B cell (primary cell): ENCODE results near the gene SFXN1. TPM values are rescaled to one million over a fixed set of nuclear protein-coding genes. Genes with fewer than 3 reads are reported as not detected.
A peak's percentile ranks its signal among the peaks of the same experiment; 100 is the strongest.

ENCODE experiments used
- ATAC-seq: fragments of 200-7000 bp; cut with Tn5 transposase; one replicate; pipeline ENCODE4 v1.10.0; 2021; ENCODE audit warnings: low read depth, mild to moderate bottlenecking, moderate number of reproducible peaks, moderate library complexity
- CTCF ChIA-PET: fragments of 350-600 bp; sonication (Branson Sonifier 250); formaldehyde crosslinking; loops from one replicate; lab custom pipeline; 2021; ENCODE audit warnings: antibody characterized with exemption, inconsistent platforms; lab: Charles Lee
- POLR2A ChIA-PET: fragments of 350-600 bp; sonication (Branson Sonifier 250); formaldehyde crosslinking; loops from one replicate; lab custom pipeline; 2021; ENCODE audit warnings: antibody characterized with exemption; lab: Charles Lee
- DNase-seq: peaks from one replicate; pipeline ENCODE4 v3.0.0; 2013
- H2AFZ ChIP-seq: 2 replicates; pipeline ENCODE4 v1.6.1; 2012; ENCODE audit warnings: mild to moderate bottlenecking, low read depth, low read length; ENCODE audit not compliant: insufficient read depth, poor library complexity, severe bottlenecking
- H3K27ac ChIP-seq, 2 donors: 1 replicate in 1 of 2; 2 replicates in 1 of 2; pipeline ENCODE4 v1.5.1; 2012 to 2013; ENCODE audit warnings: low read length in 2 of 2, mild to moderate bottlenecking in 2 of 2, moderate library complexity in 1 of 2
- H3K27me3 ChIP-seq, 4 experiments: fragments of 200-600 bp in 1 of 4; sonication (generic) in 1 of 4; replicated peaks in 1 of 4; 1 replicate in 2 of 4; 2 replicates in 2 of 4; pipeline versions ENCODE4 v1.6.1 to v1.7.0; 2013 to 2016; ENCODE audit warnings: low read length in 3 of 4, mild to moderate bottlenecking in 2 of 4, mixed read lengths in 1 of 4, moderate library complexity in 1 of 4; ENCODE audit not compliant: insufficient read depth in 4 of 4, control insufficient read depth in 3 of 4; ENCODE audit errors: control extremely low read depth in 1 of 4
- H3K36me3 ChIP-seq, 2 experiments: replicated peaks in 1 of 2; 1 replicate in 1 of 2; 2 replicates in 1 of 2; pipeline versions ENCODE4 v1.6.1 to v1.7.1; 2013; ENCODE audit warnings: low read length in 1 of 2; ENCODE audit not compliant: insufficient read depth in 2 of 2, control insufficient read depth in 1 of 2; ENCODE audit errors: control extremely low read depth in 1 of 2, extremely low read depth in 1 of 2
- H3K4me1 ChIP-seq, 2 donors: fragments of 200-600 bp in 1 of 2; sonication (generic) in 1 of 2; 1 replicate in 1 of 2; 2 replicates in 1 of 2; pipeline versions ENCODE4 v1.5.1 to v1.6.1; 2013 to 2017; ENCODE audit warnings: low read length in 2 of 2; ENCODE audit not compliant: control insufficient read depth in 2 of 2, insufficient read depth in 2 of 2
- H3K4me2 ChIP-seq: replicated peaks from 2 replicates; pipeline ENCODE3; 2012; ENCODE audit warnings: mild to moderate bottlenecking, low read depth, low read length; ENCODE audit not compliant: poor library complexity, severe bottlenecking
- H3K4me3 ChIP-seq, 5 experiments: fragments of 200-600 bp in 1 of 5; sonication (generic) in 1 of 5; 1 replicate in 3 of 5; 2 replicates in 2 of 5; pipeline versions ENCODE4 v1.5.1 to v1.7.0; 2011 to 2016; ENCODE audit warnings: low read length in 4 of 5, mild to moderate bottlenecking in 4 of 5, low read depth in 2 of 5, control low read depth in 1 of 5, moderate library complexity in 1 of 5; ENCODE audit not compliant: insufficient read depth in 1 of 5; ENCODE audit errors: control extremely low read depth in 1 of 5, extremely low read depth in 1 of 5
- H3K79me2 ChIP-seq: fragments of 200-600 bp; sonication (generic); one replicate; pipeline ENCODE4 v1.6.0; 2016; ENCODE audit warnings: low read length; ENCODE audit not compliant: control insufficient read depth, insufficient read depth
- H3K9ac ChIP-seq: fragments of 200-600 bp; sonication (generic); 2 replicates; pipeline ENCODE4 v1.6.1; 2017; ENCODE audit warnings: mild to moderate bottlenecking, low read length, moderate library complexity
- H3K9me3 ChIP-seq, 3 donors: one replicate each; pipeline versions ENCODE4 v1.6.1 to v1.7.1; 2013; ENCODE audit warnings: low read length in 2 of 3; ENCODE audit not compliant: control insufficient read depth in 2 of 3, insufficient read depth in 1 of 3; ENCODE audit errors: control extremely low read depth in 1 of 3
- H4K20me1 ChIP-seq: 2 replicates; pipeline ENCODE4 v1.6.0; 2012; ENCODE audit warnings: mild to moderate bottlenecking, low read length; ENCODE audit not compliant: insufficient read depth, control insufficient read depth, poor library complexity, severe bottlenecking
- H3K27ac Mint-ChIP-seq: one replicate; pipeline ENCODE4 v1.8.0; 2021; ENCODE audit warnings: mixed read lengths
- H3K27me3 Mint-ChIP-seq: one replicate; pipeline ENCODE4 v1.8.0; 2021; ENCODE audit warnings: mixed read lengths
- H3K4me1 Mint-ChIP-seq: one replicate; pipeline ENCODE4 v1.8.0; 2021; ENCODE audit warnings: mixed read lengths
- H3K4me3 Mint-ChIP-seq: one replicate; pipeline ENCODE4 v1.8.0; 2021; ENCODE audit warnings: mixed read lengths
- H3K9me3 Mint-ChIP-seq: one replicate; pipeline ENCODE4 v1.8.0; 2022; ENCODE audit warnings: mixed read lengths; ENCODE audit not compliant: insufficient read depth
- EZH2 ChIP-seq: IDR thresholded peaks from 2 replicates; pipeline ENCODE4 v1.6.1; 2012; ENCODE audit warnings: borderline replicate concordance, low read depth, mild to moderate bottlenecking, moderate library complexity, low read length; ENCODE audit not compliant: insufficient read depth, poor library complexity, severe bottlenecking
- WGBS: methylation state at CpG from one replicate; pipeline ENCODE4 v1.1.5; 2013; ENCODE audit warnings: missing lambda C conversion rate; ENCODE audit not compliant: insufficient coverage; 5-methylcytosine and 5-hydroxymethylcytosine counted together
- intact Hi-C: fragments of 100-400 bp; cut with micrococcal nuclease; formaldehyde crosslinking; loops from one replicate; pipeline ENCODE4 v1.10.0; 2022
- polyA plus RNA-seq: library from polyadenylated mRNA; depleted of rRNA; stranded (reverse); fragments of >200 nt; gene quantifications from 2 replicates; pipeline ENCODE4 v1.2.3, GENCODE V29; 2012
- total RNA-seq, 2 donors: library from RNA; stranded (reverse); fragments of 120-200 nt in 1 of 2; gene quantifications; 1 replicate in 1 of 2; 2 replicates in 1 of 2; pipeline versions ENCODE4 v1.2.3 to v1.2.4, GENCODE V29; 2013 to 2022
- TF ChIP-seq, protein P1 (sequence below): fragments of 200-600 bp; IDR thresholded peaks from one replicate; pipeline ENCODE4 v1.8.0; 2022; ENCODE audit warnings: antibody characterized with exemption, mild to moderate bottlenecking

SFXN1 gene
- total and polyA plus RNA-seq, 2 donors (not counting 1 experiment from before 2014, with no cell fraction given) = 16.4 to 30.5 TPM

DNA sequence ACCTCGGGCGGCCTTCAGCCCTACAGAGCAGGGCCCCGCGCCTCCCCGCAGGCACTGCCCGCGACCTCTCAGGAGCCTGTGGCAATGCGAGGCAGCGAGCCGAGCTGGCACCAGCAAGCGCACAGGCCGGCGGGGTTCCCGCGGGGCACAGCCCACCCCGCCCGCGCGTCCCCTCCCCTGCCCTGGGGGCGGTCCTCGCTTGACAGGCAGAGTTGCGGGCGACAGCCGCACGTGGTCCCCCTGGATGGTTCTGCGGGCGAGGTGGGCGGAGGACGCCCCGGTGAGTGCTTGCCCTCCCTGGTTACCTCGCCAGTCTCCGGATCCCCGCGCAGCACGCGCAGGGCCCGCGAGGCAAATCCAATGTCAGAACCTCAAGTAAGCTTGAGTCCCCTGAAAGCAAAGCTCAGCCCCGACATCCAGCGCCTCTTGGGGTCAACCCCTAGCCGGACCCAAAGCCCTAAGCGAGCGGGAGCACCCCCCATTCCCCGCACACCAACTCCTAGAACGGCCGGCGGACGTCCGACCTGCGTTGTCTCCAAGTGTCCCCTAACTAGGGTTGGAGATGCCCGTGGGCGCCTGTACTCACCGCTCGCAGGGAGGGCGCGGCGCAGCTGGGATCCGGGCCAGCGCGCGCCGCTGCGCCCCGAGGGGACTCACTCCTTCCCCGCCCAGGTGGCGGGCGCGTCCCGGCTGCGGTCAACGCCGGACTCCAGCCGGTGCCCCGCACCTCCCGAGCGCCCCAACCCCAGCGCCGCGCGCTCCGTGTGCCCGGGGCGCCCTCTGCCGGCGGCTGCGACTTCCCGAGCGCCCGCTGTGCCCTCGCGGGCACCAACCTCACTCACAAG, 34.1 kb upstream of the SFXN1 start, which contains the start of gene DRD1:
DRD1 (minus strand) TSS at position 123 of the 845 bp plus-strand sequence. CDS start 1,083 bp downstream, outside the sequence.
- ChIA-PET POLR2A (no interaction called here), CTCF (interaction anchor here (1.7 kb wide), 1 partner anchor 20 kb away, joined by 4 read pairs; no protein-coding TSS in a partner anchor)
- peak within 1 kb of the TSS; percentile 34 for H3K4me3 Mint-ChIP-seq
- H3K9me3 ChIP-seq = peaks cover 0 to 7% (median 0%) of the 10 kb centered on the region in 3 donors
- no peaks in the 10 kb centered on the region for H3K4me1 ChIP-seq
- H3K27me3 ChIP-seq = peaks cover 0 to 29% (median 8%) of the 10 kb centered on the region in 4 experiments
- DNase-seq (peak; percentile 31), ATAC-seq (peak; percentile 41)
- intact Hi-C loops = loop anchor here (5.0 kb wide), 1 partner anchor 492 kb away; no protein-coding TSS in a partner anchor
- peaks cover 61% of the 10 kb centered on the region for H3K27me3 Mint-ChIP-seq
- H3K4me2 ChIP-seq = peak within 1 kb of the TSS; percentile 50
- H3K4me3 ChIP-seq = no peak within 1 kb of the TSS
- no peaks in the 10 kb centered on the region for H4K20me1 ChIP-seq
- H3K27ac ChIP-seq = no peak within 1 kb of the TSS
- peaks cover 2% of the 10 kb centered on the region for H3K4me1 Mint-ChIP-seq
- H3K9ac ChIP-seq = no peak within 1 kb of the TSS
- TF ChIP-seq, protein P1, sequence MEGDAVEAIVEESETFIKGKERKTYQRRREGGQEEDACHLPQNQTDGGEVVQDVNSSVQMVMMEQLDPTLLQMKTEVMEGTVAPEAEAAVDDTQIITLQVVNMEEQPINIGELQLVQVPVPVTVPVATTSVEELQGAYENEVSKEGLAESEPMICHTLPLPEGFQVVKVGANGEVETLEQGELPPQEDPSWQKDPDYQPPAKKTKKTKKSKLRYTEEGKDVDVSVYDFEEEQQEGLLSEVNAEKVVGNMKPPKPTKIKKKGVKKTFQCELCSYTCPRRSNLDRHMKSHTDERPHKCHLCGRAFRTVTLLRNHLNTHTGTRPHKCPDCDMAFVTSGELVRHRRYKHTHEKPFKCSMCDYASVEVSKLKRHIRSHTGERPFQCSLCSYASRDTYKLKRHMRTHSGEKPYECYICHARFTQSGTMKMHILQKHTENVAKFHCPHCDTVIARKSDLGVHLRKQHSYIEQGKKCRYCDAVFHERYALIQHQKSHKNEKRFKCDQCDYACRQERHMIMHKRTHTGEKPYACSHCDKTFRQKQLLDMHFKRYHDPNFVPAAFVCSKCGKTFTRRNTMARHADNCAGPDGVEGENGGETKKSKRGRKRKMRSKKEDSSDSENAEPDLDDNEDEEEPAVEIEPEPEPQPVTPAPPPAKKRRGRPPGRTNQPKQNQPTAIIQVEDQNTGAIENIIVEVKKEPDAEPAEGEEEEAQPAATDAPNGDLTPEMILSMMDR = peak; percentile 41
- no peak for TF ChIP-seq EZH2
- H3K79me2 ChIP-seq = no peaks in the 10 kb centered on the region
- no peaks in the 10 kb centered on the region for H3K36me3 ChIP-seq
- 2% methylated on average over 89 of the region's 91 CpGs for WGBS
- H3K27ac Mint-ChIP-seq = no peak within 1 kb of the TSS
- H2AFZ ChIP-seq = no peak within 1 kb of the TSS
- H3K9me3 Mint-ChIP-seq = no peaks in the 10 kb centered on the region
